ES-I3 (cell line): Measurements from ENCODE around the gene VIPR2.

Source experiments
- H3K36me3 ChIP-seq: 2 replicates; pipeline ENCODE4 v1.6.1; 2013; ENCODE audit warnings: mild to moderate bottlenecking, low read length, control low read depth, moderate library complexity; ENCODE audit not compliant: insufficient read depth
- H3K4me1 ChIP-seq: 2 replicates; pipeline ENCODE4 v1.6.1; 2013; ENCODE audit warnings: mild to moderate bottlenecking, control low read depth, low read length; ENCODE audit not compliant: insufficient read depth
- H3K9ac ChIP-seq: 2 replicates; pipeline ENCODE4 v1.6.1; 2013; ENCODE audit warnings: low read depth, mild to moderate bottlenecking, low read length, moderate library complexity
- H3K9me3 ChIP-seq: 2 replicates; pipeline ENCODE4 v1.6.1; 2013; ENCODE audit warnings: mild to moderate bottlenecking, low read length, moderate library complexity; ENCODE audit not compliant: control insufficient read depth, insufficient read depth

Gene VIPR2

GRCh38 chr7:159094919-159095915, 49.5 kb downstream of the VIPR2 start:
- no peak overlapping the region for H3K9ac ChIP-seq
- no peaks in the 10 kb centered on the region for H3K9me3 ChIP-seq
- no peaks in the 10 kb centered on the region; the same call in 1 of the 2 replicates for H3K36me3 ChIP-seq
- H3K4me1 ChIP-seq: no peaks in the 10 kb centered on the region

GRCh38 chr7:159094023-159094740, 50.5 kb downstream of the VIPR2 start:
- no peaks in the 10 kb centered on the region for H3K4me1 ChIP-seq

GRCh38 chr7:159093351-159093971, 51.2 kb downstream of the VIPR2 start:
- Histone ChIP-seq H3K36me3 (no peaks in the 10 kb centered on the region; the same call in 1 of the 2 replicates), H3K9ac (no peak overlapping the region), H3K4me1 (no peaks in the 10 kb centered on the region), H3K9me3 (no peaks in the 10 kb centered on the region)

More at GRCh38 chr7:159094023-159094740, 50.5 kb downstream of the VIPR2 start:
- Histone ChIP-seq H3K9ac (no peak overlapping the region), H3K36me3 (no peaks in the 10 kb centered on the region; the same call in 1 of the 2 replicates), H3K9me3 (no peaks in the 10 kb centered on the region)

- H3K4me1 ChIP-seq: no peaks in the 10 kb centered on the region
- H3K9me3 ChIP-seq: no peaks in the 10 kb centered on the region
- H3K36me3 ChIP-seq: no peaks in the 10 kb centered on the region; the same call in 1 of the 2 replicates
- H3K9ac ChIP-seq: no peak overlapping the region
Measured at GRCh38 chr7:159092701-159093121, 52.0 kb downstream of the VIPR2 start.

- Histone ChIP-seq H3K4me1 (no peaks in the 10 kb centered on the region), H3K36me3 (no peaks in the 10 kb centered on the region), H3K9me3 (no peaks in the 10 kb centered on the region), H3K9ac (no peak overlapping the region)
Measured at GRCh38 chr7:159091480-159092475, 52.9 kb downstream of the VIPR2 start.

- Histone ChIP-seq H3K36me3 (no peaks in the 10 kb centered on the region), H3K4me1 (no peaks in the 10 kb centered on the region), H3K9me3 (no peaks in the 10 kb centered on the region), H3K9ac (no peak overlapping the region)
Measured at GRCh38 chr7:159091041-159091440, 53.6 kb downstream of the VIPR2 start.

- H3K9me3 ChIP-seq: no peaks in the 10 kb centered on the region
- H3K9ac ChIP-seq: no peak overlapping the region
- H3K36me3 ChIP-seq: no peaks in the 10 kb centered on the region
- no peaks in the 10 kb centered on the region for H3K4me1 ChIP-seq
Measured at GRCh38 chr7:159088016-159088865, 56.4 kb downstream of the VIPR2 start.

- Histone ChIP-seq H3K36me3 (no peaks in the 10 kb centered on the region), H3K4me1 (no peaks in the 10 kb centered on the region), H3K9ac (no peak overlapping the region), H3K9me3 (no peaks in the 10 kb centered on the region)
Measured at GRCh38 chr7:159086301-159086925, 58.3 kb downstream of the VIPR2 start.

- no peaks in the 10 kb centered on the region for H3K9me3 ChIP-seq
- H3K36me3 ChIP-seq: no peaks in the 10 kb centered on the region
- no peak overlapping the region for H3K9ac ChIP-seq
- H3K4me1 ChIP-seq: no peaks in the 10 kb centered on the region
Measured at GRCh38 chr7:159084069-159084801, 60.4 kb downstream of the VIPR2 start.

- no peak overlapping the region for H3K9ac ChIP-seq
- H3K36me3 ChIP-seq: no peaks in the 10 kb centered on the region
- no peaks in the 10 kb centered on the region for H3K4me1 ChIP-seq
- H3K9me3 ChIP-seq: no peaks in the 10 kb centered on the region
Measured at GRCh38 chr7:159083698-159084068, 61.0 kb downstream of the VIPR2 start.

- Histone ChIP-seq H3K9me3 (no peaks in the 10 kb centered on the region), H3K4me1 (no peaks in the 10 kb centered on the region), H3K9ac (no peak overlapping the region), H3K36me3 (no peaks in the 10 kb centered on the region)
Measured at GRCh38 chr7:159083001-159083697, 61.5 kb downstream of the VIPR2 start.
